Hepatocyte (in vitro differentiated cells): Measurements from ENCODE around the gene NCAM1. TPM values are rescaled to one million over a fixed set of nuclear protein-coding genes. Genes with fewer than 3 reads are reported as not detected.

Source experiments
- DNase-seq: peaks from one replicate; pipeline ENCODE4 v3.0.0-alpha.2; 2016; ENCODE audit warnings: low spot score
- H2AFZ ChIP-seq: fragments of 200-600 bp; sonication (generic); 2 replicates; pipeline ENCODE4 v1.6.0; 2016; ENCODE audit warnings: antibody characterized with exemption, mild to moderate bottlenecking
- H3K27ac ChIP-seq: fragments of 200-600 bp; sonication (generic); 2 replicates; pipeline ENCODE4 v1.5.1; 2016; ENCODE audit warnings: mild to moderate bottlenecking
- H3K27me3 ChIP-seq: fragments of 200-600 bp; sonication (generic); 2 replicates; pipeline ENCODE4 v1.6.1; 2016
- H3K36me3 ChIP-seq: fragments of 200-600 bp; sonication (generic); replicated peaks from 2 replicates; pipeline ENCODE4 v1.5.1; 2016; ENCODE audit warnings: low read depth; ENCODE audit not compliant: insufficient read depth
- H3K4me1 ChIP-seq: fragments of 200-600 bp; sonication (generic); 2 replicates; pipeline ENCODE4 v1.5.1; 2016; ENCODE audit warnings: mild to moderate bottlenecking, moderate library complexity; ENCODE audit not compliant: insufficient read depth
- H3K4me2 ChIP-seq: fragments of 200-600 bp; sonication (generic); 2 replicates; pipeline ENCODE4 v1.6.0; 2016
- H3K4me3 ChIP-seq: fragments of 200-600 bp; sonication (generic); 2 replicates; pipeline ENCODE4 v1.5.1; 2016; ENCODE audit warnings: mild to moderate bottlenecking
- H3K79me2 ChIP-seq: fragments of 200-600 bp; sonication (generic); 2 replicates; pipeline ENCODE4 v1.6.0; 2017; ENCODE audit warnings: mild to moderate bottlenecking
- H3K9me2 ChIP-seq: fragments of 200-600 bp; sonication (generic); replicated peaks from 2 replicates; pipeline ENCODE4 v1.6.0; 2017; ENCODE audit warnings: mild to moderate bottlenecking; ENCODE audit not compliant: insufficient read depth
- H3K9me3 ChIP-seq: fragments of 200-600 bp; sonication (generic); 2 replicates; pipeline ENCODE4 v1.5.1; 2016; ENCODE audit warnings: low read depth, mild to moderate bottlenecking
- H4K20me1 ChIP-seq: fragments of 200-600 bp; sonication (generic); 2 replicates; pipeline ENCODE4 v1.6.0; 2016; ENCODE audit warnings: mild to moderate bottlenecking; ENCODE audit not compliant: insufficient read depth, poor library complexity, severe bottlenecking
- CTCF ChIP-seq: fragments of 200-600 bp; sonication (generic); IDR thresholded peaks from 2 replicates; pipeline ENCODE4 v1.5.1; 2016; ENCODE audit warnings: antibody characterized with exemption, mild to moderate bottlenecking; ENCODE audit not compliant: poor library complexity
- EZH2 ChIP-seq: fragments of 200-600 bp; sonication (generic); IDR thresholded peaks from 2 replicates; pipeline ENCODE4 v1.6.1; 2016; ENCODE audit warnings: antibody characterized with exemption, mild to moderate bottlenecking, borderline replicate concordance
- EZH2phosphoT487 ChIP-seq: fragments of 200-600 bp; sonication (generic); IDR thresholded peaks from one replicate; pipeline ENCODE4 v1.6.1; 2018; ENCODE audit warnings: antibody characterized with exemption, mild to moderate bottlenecking, low read depth, moderate library complexity; ENCODE audit not compliant: unreplicated experiment, severe bottlenecking
- WGBS: methylation state at CpG from one replicate; pipeline ENCODE4 v1.1.6; 2016; ENCODE audit warnings: low lambda C conversion rate; ENCODE audit errors: missing lambda C conversion rate; 5-methylcytosine and 5-hydroxymethylcytosine counted together
- polyA plus RNA-seq: library from polyadenylated mRNA; unstranded; fragments of >200 nt; fragmentation: Nextera tagmentation; extraction: Ambion mirVana; gene quantifications from 2 replicates; pipeline ENCODE4 v1.2.1, GENCODE V29; 2016
- total RNA-seq: library from RNA; depleted of rRNA; stranded (reverse); fragments of >200 nt; gene quantifications from 2 replicates; pipeline ENCODE4 v1.2.3, GENCODE V29; 2014

NCAM1 gene
- total and polyA plus RNA-seq, 2 experiments from 2014 or later, result 12.4 to 27.2 TPM

GRCh38 chr11:113119966-113120736, 158.9 kb downstream of the NCAM1 start:
- H3K79me2 ChIP-seq, result no peaks in the 10 kb centered on the region
- no peak overlapping the region for H3K4me2 ChIP-seq
- no peaks in the 10 kb centered on the region for H4K20me1 ChIP-seq
- H2AFZ ChIP-seq, result no peak overlapping the region
- no peaks in the 10 kb centered on the region for H3K9me2 ChIP-seq
- no peak for DNase-seq
- H3K27ac ChIP-seq, result no peak overlapping the region
- H3K4me1 ChIP-seq, result no peaks in the 10 kb centered on the region
- TF ChIP-seq CTCF (no peak), EZH2phosphoT487 (no peak), EZH2 (no peak)
- H3K27me3 ChIP-seq, result no peaks in the 10 kb centered on the region
- H3K36me3 ChIP-seq, result no peaks in the 10 kb centered on the region
- H3K4me3 ChIP-seq, result no peak overlapping the region
- WGBS, result 77% methylated on average over 4 of the region's 4 CpGs
- H3K9me3 ChIP-seq, result no peaks in the 10 kb centered on the region

GRCh38 chr11:113121746-113122145, 160.5 kb downstream of the NCAM1 start:
- no peak for DNase-seq
- Histone ChIP-seq H3K36me3 (no peaks in the 10 kb centered on the region), H3K4me2 (no peak overlapping the region), H3K9me2 (no peaks in the 10 kb centered on the region), H4K20me1 (no peaks in the 10 kb centered on the region), H3K4me1 (peaks cover 2% of the 10 kb centered on the region), H3K27me3 (no peaks in the 10 kb centered on the region), H2AFZ (no peak overlapping the region), H3K9me3 (no peaks in the 10 kb centered on the region), H3K27ac (no peak overlapping the region), H3K4me3 (no peak overlapping the region), H3K79me2 (no peaks in the 10 kb centered on the region)
- 19% methylated on average over 1 of the region's 1 CpG for WGBS
- TF ChIP-seq EZH2 (no peak), EZH2phosphoT487 (no peak), CTCF (no peak)

GRCh38 chr11:113124006-113124405, 162.8 kb downstream of the NCAM1 start:
- Histone ChIP-seq H4K20me1 (no peaks in the 10 kb centered on the region), H2AFZ (no peak overlapping the region), H3K4me3 (no peak overlapping the region), H3K4me1 (peaks cover 9% of the 10 kb centered on the region), H3K4me2 (no peak overlapping the region), H3K36me3 (no peaks in the 10 kb centered on the region), H3K27ac (no peak overlapping the region), H3K9me2 (no peaks in the 10 kb centered on the region), H3K27me3 (no peaks in the 10 kb centered on the region), H3K79me2 (no peaks in the 10 kb centered on the region), H3K9me3 (no peaks in the 10 kb centered on the region)
- DNase-seq, result no peak
- no peak for TF ChIP-seq EZH2
- no peak for TF ChIP-seq CTCF
- no peak for TF ChIP-seq EZH2phosphoT487
- WGBS, result 73% methylated on average over 3 of the region's 3 CpGs
